ENCODE data around the gene TIAM2.
"Not testable (repeated sequence)": the region's sequence is repeated elsewhere in the genome, so short reads cannot be mapped to it uniquely, and the experiment has no call there.

TIAM2 gene

GRCh38 chr6:155268088-155268867, 273.2 kb downstream of the TIAM2 start:
- DNase-seq, result not testable (repeated sequence)

- DNase-seq, result no peak
Observed at GRCh38 chr6:155269765-155270164, 274.6 kb downstream of the TIAM2 start.

GRCh38 chr6:155270561-155271091, 275.5 kb downstream of the TIAM2 start:
- DNase-seq, result no peak

GRCh38 chr6:155271145-155271544, 276.0 kb downstream of the TIAM2 start:
- DNase-seq, result no peak

GRCh38 chr6:155272353-155273232, 277.5 kb downstream of the TIAM2 start:
- peak; percentile 45 for DNase-seq

GRCh38 chr6:155273431-155273830, 278.3 kb downstream of the TIAM2 start:
- DNase-seq, result no peak

- no peak for DNase-seq
Observed at GRCh38 chr6:155274106-155274505, 279.0 kb downstream of the TIAM2 start.

- DNase-seq, result no peak
Observed at GRCh38 chr6:155274533-155274932, 279.4 kb downstream of the TIAM2 start.

GRCh38 chr6:155275808-155276480, 280.8 kb downstream of the TIAM2 start:
- no peak for DNase-seq

GRCh38 chr6:155276638-155277037, 281.5 kb downstream of the TIAM2 start:
- no peak for DNase-seq

- DNase-seq, result no peak
Observed at GRCh38 chr6:155278319-155279049, 283.4 kb downstream of the TIAM2 start.

- no peak for DNase-seq
Observed at GRCh38 chr6:155284775-155285174, 289.7 kb downstream of the TIAM2 start.

GRCh38 chr6:155287762-155288161, 292.6 kb downstream of the TIAM2 start:
- DNase-seq, result no peak

- no peak for DNase-seq
Observed at GRCh38 chr6:155290491-155290890, 295.4 kb downstream of the TIAM2 start.

- DNase-seq, result no peak
Observed at GRCh38 chr6:155291291-155291690, 296.2 kb downstream of the TIAM2 start.

- DNase-seq, result no peak
Observed at GRCh38 chr6:155292711-155293110, 297.6 kb downstream of the TIAM2 start.

- DNase-seq, result no peak
Observed at GRCh38 chr6:155297669-155298068, 302.6 kb downstream of the TIAM2 start.

GRCh38 chr6:155301867-155302266, 306.8 kb downstream of the TIAM2 start:
- no peak for DNase-seq

- no peak for DNase-seq
Observed at GRCh38 chr6:155303361-155303870, 308.3 kb downstream of the TIAM2 start.

- DNase-seq, result no peak
Observed at GRCh38 chr6:155306958-155307357, 311.8 kb downstream of the TIAM2 start.

Measured in right hindlimb (tissue), 1 donor.